Heart right ventricle (tissue), 16 donors: ENCODE measurements around the gene PAIP2. TPM values are rescaled to one million over a fixed set of nuclear protein-coding genes. Genes with fewer than 3 reads are reported as not detected.

Experiments used
- ATAC-seq, 8 donors: fragments of 200-7000 bp; cut with Tn5 transposase; one replicate each; pipeline ENCODE4 v1.9.1; 2020; ENCODE audit warnings: mild to moderate bottlenecking in 8 of 8, moderate library complexity in 8 of 8, moderate number of reproducible peaks in 1 of 8
- DNase-seq, 2 donors: peaks; one replicate each; pipeline ENCODE4 v3.0.0-alpha.2; 2020
- H3K27ac ChIP-seq, 10 donors: fragments of 200-600 bp; sonication (generic) in 2 of 10; one replicate each; pipeline versions ENCODE4 v1.5.0 to v1.8.0; 2020 to 2022; ENCODE audit warnings: mild to moderate bottlenecking in 3 of 10
- H3K27me3 ChIP-seq, 7 donors: fragments of 200-600 bp; one replicate each; pipeline ENCODE4 v1.8.0; 2021 to 2022; ENCODE audit warnings: mild to moderate bottlenecking in 2 of 7
- H3K36me3 ChIP-seq, 9 donors: fragments of 200-600 bp; sonication (generic) in 1 of 9; one replicate each; pipeline versions ENCODE4 v1.5.0 to v1.8.0; 2020 to 2022; ENCODE audit warnings: mild to moderate bottlenecking in 2 of 9
- H3K4me1 ChIP-seq, 9 donors: fragments of 200-600 bp; sonication (generic) in 1 of 9; one replicate each; pipeline versions ENCODE4 v1.5.0 to v1.8.0; 2020 to 2022; ENCODE audit warnings: mild to moderate bottlenecking in 4 of 9
- H3K4me3 ChIP-seq, 10 donors: fragments of 200-600 bp; sonication (generic) in 2 of 10; one replicate each; pipeline versions ENCODE4 v1.5.0 to v1.8.0; 2020 to 2022; ENCODE audit warnings: mild to moderate bottlenecking in 7 of 10, moderate library complexity in 2 of 10
- H3K9me3 ChIP-seq, 11 donors: fragments of 200-600 bp in 10 of 11; sonication (generic) in 2 of 11; one replicate each; pipeline versions ENCODE4 v1.5.0 to v1.8.0; 2013 to 2022; ENCODE audit warnings: mild to moderate bottlenecking in 2 of 11, control low read depth in 1 of 11, moderate library complexity in 1 of 11
- CTCF ChIP-seq, 9 donors: fragments of 200-600 bp; sonication (generic) in 2 of 9; IDR thresholded peaks; one replicate each; pipeline versions ENCODE4 v1.5.0 to v1.8.0; 2021 to 2022; ENCODE audit warnings: antibody characterized with exemption in 9 of 9, mild to moderate bottlenecking in 5 of 9, moderate library complexity in 1 of 9
- WGBS, 2 donors: extraction: QIAGEN DNeasy Blood & Tissue Kit; methylation state at CpG; one replicate each; pipeline ENCODE4 v1.1.7; 2013; ENCODE audit warnings: inconsistent platforms in 1 of 2; 5-methylcytosine and 5-hydroxymethylcytosine counted together
- intact Hi-C, 10 donors: fragments of 100-400 bp; cut with DNase I; formaldehyde crosslinking; loops; one replicate each; pipeline versions ENCODE4 v1.11.1 to v1.14.2; 2022
- polyA plus RNA-seq, 2 donors: library from polyadenylated mRNA; stranded (reverse); fragments of 200-250 nt; gene quantifications; one replicate each; pipeline ENCODE4 v1.2.3, GENCODE V29; 2013
- total RNA-seq, 10 donors: library from RNA; stranded (reverse); fragmentation: NEBNext Ultra II Directional in 3 of 10; extraction: Animal tissue kit (Norgen Biotek cat#: 25700) in 3 of 10; gene quantifications; one replicate each; pipeline versions ENCODE4 v1.2.1 to v1.2.4, GENCODE V29; 2021 to 2023
- donor health status: Arrhythmogenic right ventricular cardiomyopathy.
- donor health status: ischemic (EF 13 %, LVEDD 7.1; RV severe dilation, severe dysfunction).
- donor health status: healthy with polysubstance abuse.
- donor health status: DM: no; HTN: yes; CAD: no.
- donor health status: DM: no; HTN: no; CAD: no.
- donor health status: ischemic (EF 25% LVEDD 6.9; RV normal size, moderate dysfunction).
- donor health status: ischemic (EF 25% LVEDD 5.7; RV mildly dilated, moderate dysfunction).
- donor health status: healthy.
- donor health status: DM: yes; HTN: yes; CAD: no.
- donor health status: Ischemic cardiomyopathy.
- donor health status: ischemic (EF 35%, LVEDD 5.7; RV mildly dilated, moderate dysfunction).
- donor health status: nonischemic (EF 11% LVEDD 7.7; RV severe dilation, severe dysfunction).
- donor health status: DM: yes; HTN: yes; CAD: no.
- donor health status: PGD.
- donor health status: ischemic (EF 29% LVEDD 5.4; RV normal size, mild dysfunction).
- donor health status: nonischemic (EF 23%, LVEDD 6.1; RV moderate dilation, normal function).

PAIP2 gene
- total and polyA plus RNA-seq, 12 donors: 43.8 to 173 (median 137) TPM

DNA sequence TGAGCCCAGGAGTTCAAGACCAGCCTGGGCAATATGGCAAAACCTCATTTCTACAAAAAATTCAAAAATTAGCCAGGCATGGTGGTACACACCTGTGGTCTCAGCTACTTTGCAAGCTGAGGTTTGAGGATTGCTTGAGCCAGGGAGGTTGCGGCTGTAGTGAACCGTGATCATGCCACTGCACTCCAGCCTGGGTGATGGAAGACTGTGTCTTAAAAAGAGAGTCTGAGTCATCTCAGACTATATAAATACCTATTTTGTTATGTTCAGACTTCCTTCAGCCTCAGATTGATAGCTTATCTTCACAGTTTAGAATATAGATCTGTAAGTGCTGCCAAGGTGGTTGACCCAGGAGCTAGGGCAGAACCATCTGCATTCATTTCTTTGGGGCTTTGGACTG lies 1.6 kb upstream of the PAIP2 start:
- Histone ChIP-seq H3K27ac (no peak overlapping the region), H3K4me1 (peaks cover 0 to 37% (median 29%) of the 10 kb centered on the region in 9 donors), H3K4me3 (no peak overlapping the region), H3K9me3 (no peaks in the 10 kb centered on the region), H3K36me3 (peaks cover 0 to 8% (median 0%) of the 10 kb centered on the region in 9 donors), H3K27me3 (no peaks in the 10 kb centered on the region)
- TF ChIP-seq CTCF (IDR thresholded peaks at IDR 0.05): no peak
- DNase-seq (no peak), ATAC-seq (no peak)
- 84 to 90% methylated on average over 2 of the region's 2 CpGs for WGBS, 2 donors
- intact Hi-C loops: loop anchor here in 6 of 10 donors (5.0 kb wide), 3 partner anchors 43 to 52 kb away; partner anchors contain the start of gene MATR3 (in 4 of the 6)

GRCh38 chr5:139341187-139341688 lies 416 bp upstream of the PAIP2 start:
- Histone ChIP-seq H3K27me3 (no peaks in the 10 kb centered on the region), H3K27ac (peak overlapping the region in 8 of 10 donors; percentile 92 to 99 (median 97)), H3K36me3 (peaks cover 0 to 15% (median 0%) of the 10 kb centered on the region in 9 donors), H3K4me3 (peak overlapping the region; percentile 69 to 97 (median 84)), H3K9me3 (no peaks in the 10 kb centered on the region), H3K4me1 (peaks cover 0 to 37% (median 29%) of the 10 kb centered on the region in 9 donors)
- intact Hi-C loops: loop anchor here in 6 of 10 donors (5.0 kb wide), 3 partner anchors 44 to 51 kb away; partner anchors contain the start of gene MATR3 (in 4 of the 6)
- no peak for DNase-seq
- ATAC-seq: no peak
- no peak for TF ChIP-seq CTCF (IDR thresholded peaks at IDR 0.05)
- WGBS, 2 donors: 4 to 6% methylated on average over 17 of the region's 17 CpGs

- H3K4me3 ChIP-seq: peak overlapping the region; percentile 69 to 97 (median 84)
- DNase-seq (no peak), ATAC-seq (no peak)
- H3K27me3 ChIP-seq: no peaks in the 10 kb centered on the region
- peaks cover 0 to 41% (median 32%) of the 10 kb centered on the region in 9 donors for H3K4me1 ChIP-seq
- H3K36me3 ChIP-seq: peaks cover 0 to 15% (median 0%) of the 10 kb centered on the region in 9 donors
- intact Hi-C loops: loop anchor here in 6 of 10 donors (5.0 kb wide), 3 partner anchors 45 to 50 kb away; partner anchors contain the start of gene MATR3 (in 4 of the 6)
- H3K27ac ChIP-seq: peak overlapping the region; percentile 92 to 99 (median 98)
- TF ChIP-seq CTCF (IDR thresholded peaks at IDR 0.05): no peak
- H3K9me3 ChIP-seq: no peaks in the 10 kb centered on the region
- 0% methylated on average over 16 of the region's 16 CpGs for WGBS, 2 donors
These were observed 719 bp downstream of the PAIP2 start for GRCh38 chr5:139342423-139342723.

DNA sequence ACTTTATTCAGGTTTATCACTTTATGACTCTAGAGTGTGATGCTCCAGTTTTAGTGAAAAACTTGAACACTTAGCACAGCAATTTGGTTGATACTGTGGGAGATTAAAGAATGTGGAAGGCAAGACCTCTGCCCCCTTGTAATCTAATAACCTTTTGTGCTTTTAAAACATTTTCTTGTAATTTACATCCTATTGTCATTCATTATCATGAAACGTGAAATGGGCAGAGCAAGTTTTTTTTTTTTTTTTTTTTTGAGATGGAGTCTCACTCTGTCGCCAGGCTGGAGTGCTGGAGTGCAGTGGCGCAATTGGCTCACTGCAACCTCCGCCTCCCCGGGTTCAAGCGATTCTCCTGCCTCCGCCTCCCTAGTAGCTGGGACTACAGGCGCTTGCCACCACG lies 1.8 kb downstream of the PAIP2 start:
- H3K27me3 ChIP-seq: no peaks in the 10 kb centered on the region
- intact Hi-C loops: loop anchor here in 6 of 10 donors (5.0 kb wide), 3 partner anchors 46 to 51 kb away; partner anchors contain the start of gene MATR3 (in 4 of the 6)

More for the DNA sequence above, 1.8 kb downstream of the PAIP2 start:
- peaks cover 0 to 51% (median 32%) of the 10 kb centered on the region in 9 donors for H3K4me1 ChIP-seq
- peak overlapping the region in 1 of 10 donors; percentile 93 for H3K27ac ChIP-seq
- peak overlapping the region in 7 of 10 donors; percentile 69 to 96 (median 85) for H3K4me3 ChIP-seq
- WGBS, 2 donors: 80 to 86% methylated on average over 9 of the region's 9 CpGs
- no peak for ATAC-seq
- no peak for DNase-seq
- no peaks in the 10 kb centered on the region for H3K9me3 ChIP-seq
- no peak for TF ChIP-seq CTCF (IDR thresholded peaks at IDR 0.05)
- H3K36me3 ChIP-seq: peaks cover 0 to 16% (median 0%) of the 10 kb centered on the region in 9 donors
